Tibial nerve (tissue), 4 donors: ENCODE data around the gene SLC25A27. TPM values are rescaled to one million over a fixed set of nuclear protein-coding genes. Genes with fewer than 3 reads are reported as not detected.

ENCODE experiments used
- DNase-seq, 2 donors: peaks; one replicate each; pipeline ENCODE4 v3.0.0-alpha.2; 2019; ENCODE audit warnings: low spot score in 2 of 2
- H3K27ac ChIP-seq, 4 donors: fragments of 200-600 bp; sonication (generic) in 3 of 4; one replicate each; pipeline ENCODE4 v1.5.1; 2017 to 2019; ENCODE audit warnings: mild to moderate bottlenecking in 1 of 4
- H3K27me3 ChIP-seq, 2 donors: fragments of 200-600 bp; sonication (generic) in 1 of 2; one replicate each; pipeline versions ENCODE4 v1.5.1 to v1.6.0; 2017 to 2019
- H3K36me3 ChIP-seq, 3 donors: fragments of 200-600 bp; sonication (generic); one replicate each; pipeline ENCODE4 v1.5.1; 2018 to 2019
- H3K4me1 ChIP-seq, 4 donors: fragments of 200-600 bp; sonication (generic) in 3 of 4; one replicate each; pipeline ENCODE4 v1.5.1; 2017 to 2019
- H3K4me3 ChIP-seq, 4 donors: fragments of 200-600 bp; sonication (generic) in 3 of 4; one replicate each; pipeline ENCODE4 v1.5.1; 2017 to 2019; ENCODE audit warnings: mild to moderate bottlenecking in 1 of 4, moderate library complexity in 1 of 4
- H3K9me3 ChIP-seq, 4 donors: fragments of 200-600 bp; sonication (generic) in 3 of 4; one replicate each; pipeline ENCODE4 v1.5.1; 2017 to 2019
- CTCF ChIP-seq, 5 experiments: fragments of 200-600 bp in 3 of 5; fragments of 450-650 bp in 2 of 5; sonication (generic) in 3 of 5; IDR thresholded peaks; one replicate each; pipeline ENCODE4 v1.5.1; 2016 to 2019; ENCODE audit warnings: antibody characterized with exemption in 5 of 5, mild to moderate bottlenecking in 3 of 5, moderate library complexity in 2 of 5
- EP300 ChIP-seq, 2 donors: sonication (generic); formaldehyde crosslinking; IDR thresholded peaks; one replicate each; pipeline ENCODE4 v1.6.1; 2017; ENCODE audit warnings: antibody characterized with exemption in 2 of 2, mild to moderate bottlenecking in 1 of 2
- POLR2A ChIP-seq, 2 donors: fragments of 450-650 bp; IDR thresholded peaks; one replicate each; pipeline ENCODE4 v1.6.1; 2017; ENCODE audit warnings: antibody characterized with exemption in 2 of 2, mild to moderate bottlenecking in 2 of 2, moderate library complexity in 2 of 2
- WGBS, 2 donors: methylation state at CpG; one replicate each; pipeline ENCODE4 v1.1.5; 2018; 5-methylcytosine and 5-hydroxymethylcytosine counted together
- total RNA-seq, 4 donors: library from RNA; depleted of rRNA; stranded (reverse); fragments of >200 nt; gene quantifications; one replicate each; pipeline ENCODE4 v1.1.0, GENCODE V29; 2016

The SLC25A27 gene
- total RNA-seq, 4 donors from 2014 or later: 42.2 to 57.8 (median 50.8) TPM

- no peaks in the 10 kb centered on the region for H3K4me1 ChIP-seq
- TF ChIP-seq CTCF (IDR thresholded peaks at IDR 0.05) (no peak), EP300 (IDR thresholded peaks at IDR 0.05) (no peak), POLR2A (IDR thresholded peaks at IDR 0.05) (no peak)
- H3K36me3 ChIP-seq: no peaks in the 10 kb centered on the region
- H3K27me3 ChIP-seq: no peaks in the 10 kb centered on the region
- H3K9me3 ChIP-seq: peaks cover 0 to 6% (median 0%) of the 10 kb centered on the region in 4 donors
- H3K27ac ChIP-seq: no peak overlapping the region
- H3K4me3 ChIP-seq: no peak overlapping the region
- no peak for DNase-seq
- WGBS, 2 donors: 92 to 97% methylated on average over 41 to 74 of the region's 85 CpGs
These were observed 35.6 kb downstream of the SLC25A27 start for GRCh38 chr6:46688117-46688965.

- WGBS, 2 donors: 93 to 96% methylated on average over 12 to 13 of the region's 13 CpGs
- no peaks in the 10 kb centered on the region for H3K27me3 ChIP-seq
- no peak overlapping the region for H3K27ac ChIP-seq
- DNase-seq: no peak
- H3K4me1 ChIP-seq: no peaks in the 10 kb centered on the region
- no peak overlapping the region for H3K4me3 ChIP-seq
- H3K36me3 ChIP-seq: no peaks in the 10 kb centered on the region
- no peak for TF ChIP-seq EP300 (IDR thresholded peaks at IDR 0.05)
- no peak for TF ChIP-seq CTCF (IDR thresholded peaks at IDR 0.05)
- TF ChIP-seq POLR2A (IDR thresholded peaks at IDR 0.05): no peak
- peaks cover 0 to 6% (median 0%) of the 10 kb centered on the region in 4 donors for H3K9me3 ChIP-seq
These were observed 36.2 kb downstream of the SLC25A27 start for GRCh38 chr6:46688966-46689335.

- no peak for DNase-seq
- H3K4me1 ChIP-seq: no peaks in the 10 kb centered on the region
- H3K27ac ChIP-seq: no peak overlapping the region
- H3K4me3 ChIP-seq: no peak overlapping the region
- H3K27me3 ChIP-seq: no peaks in the 10 kb centered on the region
- peaks cover 0 to 6% (median 0%) of the 10 kb centered on the region in 4 donors for H3K9me3 ChIP-seq
- no peak for TF ChIP-seq EP300 (IDR thresholded peaks at IDR 0.05)
- TF ChIP-seq CTCF (IDR thresholded peaks at IDR 0.05): no peak
- no peak for TF ChIP-seq POLR2A (IDR thresholded peaks at IDR 0.05)
- 89 to 91% methylated on average over 3 of the region's 3 CpGs for WGBS, 2 donors
- no peaks in the 10 kb centered on the region for H3K36me3 ChIP-seq
These were observed 36.9 kb downstream of the SLC25A27 start for GRCh38 chr6:46689657-46690056.

- H3K27ac ChIP-seq: no peak overlapping the region
- H3K4me1 ChIP-seq: no peaks in the 10 kb centered on the region
- no peak for DNase-seq
- 61 to 70% methylated on average over 2 of the region's 2 CpGs for WGBS, 2 donors
- H3K27me3 ChIP-seq: no peaks in the 10 kb centered on the region
- peaks cover 0 to 6% (median 0%) of the 10 kb centered on the region in 4 donors for H3K9me3 ChIP-seq
- no peak for TF ChIP-seq CTCF (IDR thresholded peaks at IDR 0.05)
- no peak for TF ChIP-seq POLR2A (IDR thresholded peaks at IDR 0.05)
- TF ChIP-seq EP300 (IDR thresholded peaks at IDR 0.05): no peak
- no peak overlapping the region for H3K4me3 ChIP-seq
- no peaks in the 10 kb centered on the region for H3K36me3 ChIP-seq
These were observed 37.5 kb downstream of the SLC25A27 start for GRCh38 chr6:46690141-46690755.

GRCh38 chr6:46690911-46691451 is 38.2 kb downstream of the SLC25A27 start:
- peaks cover 0 to 6% (median 0%) of the 10 kb centered on the region in 4 donors for H3K9me3 ChIP-seq
- TF ChIP-seq EP300 (IDR thresholded peaks at IDR 0.05): no peak
- no peak for TF ChIP-seq POLR2A (IDR thresholded peaks at IDR 0.05)
- no peak for TF ChIP-seq CTCF (IDR thresholded peaks at IDR 0.05)
- H3K36me3 ChIP-seq: no peaks in the 10 kb centered on the region
- H3K27ac ChIP-seq: no peak overlapping the region
- DNase-seq: no peak
- 25 to 42% methylated on average over 1 of the region's 1 CpG for WGBS, 2 donors
- H3K4me3 ChIP-seq: no peak overlapping the region
- no peaks in the 10 kb centered on the region for H3K27me3 ChIP-seq
- H3K4me1 ChIP-seq: no peaks in the 10 kb centered on the region
